K562 (cell line): Measurements from ENCODE around the gene SORCS2. TPM values are rescaled to one million over a fixed set of nuclear protein-coding genes. Genes with fewer than 3 reads are reported as not detected.

Experiments used
- ATAC-seq: fragments of 200-7000 bp; cut with Tn5 transposase; 3 replicates; pipeline ENCODE4 v1.9.1; 2020; ENCODE audit warnings: moderate library complexity
- BruUV-seq: library from RNA; stranded (reverse); fragments of 400-500 nt; replicated peaks from 2 replicates; lab custom pipeline; 2021; lab: Mats Ljungman, UMichigan
- CTCF ChIA-PET: fragments of 300-600 bp; formaldehyde crosslinking; extraction: SDS; loops from one replicate; lab custom pipeline; 2021; ENCODE audit warnings: low intra/inter-chr PET ratio; lab: Yijun Ruan, JAX
- POLR2A ChIA-PET: fragments of 300-600, 350-650 bp; sonication (Branson Sonifier 250); formaldehyde crosslinking; extraction: SDS; loops from one replicate; lab custom pipeline; 2021; ENCODE audit warnings: antibody characterized with exemption, inconsistent platforms; lab: Yijun Ruan, JAX
- DNase-seq, 4 experiments: peaks; one replicate each; pipeline versions ENCODE4 v3.0.0 to v3.0.0-alpha.2; 2011 to 2018; ENCODE audit warnings: low spot score in 3 of 4, mixed read lengths in 3 of 4; ENCODE audit errors: extremely low read depth in 1 of 4
- FAIRE-seq: peaks from 2 replicates; lab custom pipeline; 2011; peaks lifted over from hg19 to GRCh38; lab: Jason Lieb, UNC
- H2AFZ ChIP-seq: 2 replicates; pipeline ENCODE4 v1.6.0; 2011; ENCODE audit warnings: low read depth, low read length, control low read depth, inconsistent platforms
- H3K27ac ChIP-seq: fragments of 200-600 bp; 3 replicates; pipeline ENCODE4 v1.8.0; 2011; ENCODE audit warnings: low read depth, mild to moderate bottlenecking, control low read depth, inconsistent platforms, low read length, moderate library complexity, mixed read lengths; ENCODE audit errors: extremely low read depth
- H3K27me3 ChIP-seq, 2 experiments: fragments of 300-600 bp in 1 of 2; 2 replicates in 1 of 2; 3 replicates in 1 of 2; pipeline versions ENCODE4 v1.6.0 to v1.8.0; 2011; ENCODE audit warnings: inconsistent platforms in 2 of 2, low read length in 2 of 2, mild to moderate bottlenecking in 1 of 2, mixed read lengths in 1 of 2, moderate library complexity in 1 of 2; ENCODE audit not compliant: control insufficient read depth in 2 of 2, insufficient read depth in 2 of 2
- H3K36me3 ChIP-seq: fragments of 300-600 bp; 3 replicates; pipeline ENCODE4 v1.8.0; 2011; ENCODE audit warnings: mild to moderate bottlenecking, low read length, inconsistent platforms; ENCODE audit not compliant: control insufficient read depth, insufficient read depth
- H3K4me1 ChIP-seq, 2 experiments: fragments of 200-600 bp in 1 of 2; replicated peaks in 1 of 2; 2 replicates in 1 of 2; 3 replicates in 1 of 2; pipeline versions ENCODE4 v1.5.1 to v1.8.0; 2011; ENCODE audit warnings: inconsistent platforms in 2 of 2, low read length in 2 of 2, mild to moderate bottlenecking in 1 of 2, mixed read lengths in 1 of 2, moderate library complexity in 1 of 2; ENCODE audit not compliant: control insufficient read depth in 2 of 2, insufficient read depth in 2 of 2
- H3K4me2 ChIP-seq: 2 replicates; pipeline ENCODE4 v1.6.1; 2011; ENCODE audit warnings: low read length, control low read depth, inconsistent platforms, mixed read lengths; ENCODE audit not compliant: insufficient read depth
- H3K4me3 ChIP-seq: fragments of 200-600 bp; sonication (generic), shearing (Covaris generic); 2 replicates; pipeline ENCODE4 v1.5.1; 2016; ENCODE audit warnings: control low read depth, inconsistent platforms
- H3K79me2 ChIP-seq: fragments of 200-600 bp; 3 replicates; pipeline ENCODE4 v1.8.0; 2011; ENCODE audit warnings: low read length, inconsistent platforms; ENCODE audit not compliant: control insufficient read depth, insufficient read depth
- H3K9ac ChIP-seq, 2 experiments: 2 replicates each; pipeline versions ENCODE4 v1.6.0 to v1.6.1; 2011; ENCODE audit warnings: low read depth in 2 of 2, low read length in 2 of 2, control low read depth in 1 of 2, inconsistent platforms in 1 of 2, mild to moderate bottlenecking in 1 of 2, mixed read lengths in 1 of 2; ENCODE audit not compliant: insufficient read depth in 1 of 2
- H3K9me1 ChIP-seq: one replicate; pipeline ENCODE4 v1.6.0; 2011; ENCODE audit warnings: inconsistent platforms, mild to moderate bottlenecking, low read length, moderate library complexity; ENCODE audit not compliant: control insufficient read depth, insufficient read depth
- H3K9me3 ChIP-seq: replicated peaks from 2 replicates; pipeline ENCODE4 v1.5.1; 2011; ENCODE audit warnings: low read depth, low read length, inconsistent platforms; ENCODE audit not compliant: control insufficient read depth, insufficient read depth
- H4K20me1 ChIP-seq: replicated peaks from 2 replicates; pipeline ENCODE4 v1.6.1; 2011; ENCODE audit warnings: low read length, inconsistent platforms, mixed read lengths; ENCODE audit not compliant: control insufficient read depth, insufficient read depth
- POLR2AphosphoS5 ChIP-seq: IDR thresholded peaks from 2 replicates; pipeline ENCODE4 v1.6.1; 2011; ENCODE audit warnings: mild to moderate bottlenecking, low read depth, low read length, moderate library complexity; ENCODE audit not compliant: control insufficient read depth, insufficient read depth
- ZNF274 ChIP-seq: IDR thresholded peaks from 2 replicates; pipeline ENCODE4 v1.6.1; 2011; ENCODE audit warnings: low read depth, mild to moderate bottlenecking, low read length, moderate library complexity, borderline replicate concordance
- ZNF347 ChIP-seq: fragments of 450-650 bp; formaldehyde crosslinking; IDR thresholded peaks from 2 replicates; pipeline ENCODE4 v1.4.0; 2020; ENCODE audit warnings: low read depth, mild to moderate bottlenecking, moderate library complexity
- WGBS: fragments of 100-300 bp; shearing (Covaris generic); methylation state at CpG from one replicate; pipeline ENCODE4 v1.1.6; 2016; ENCODE audit warnings: low coverage, mixed read lengths; ENCODE audit not compliant: insufficient coverage; ENCODE audit errors: missing lambda C conversion rate; 5-methylcytosine and 5-hydroxymethylcytosine counted together
- in situ Hi-C: fragments of 300-500 bp; cut with MboI; formaldehyde crosslinking; loops from 4 replicates; pipeline ENCODE4 v1.15.0; 2018; ENCODE audit warnings: inconsistent platforms, mixed read lengths
- intact Hi-C: fragments of 100-400 bp; cut with micrococcal nuclease; formaldehyde crosslinking; loops from 2 replicates; pipeline ENCODE4 v1.14.2; 2022
- polyA plus RNA-seq, 8 experiments: library from polyadenylated mRNA; depleted of rRNA in 4 of 8; stranded (reverse) in 5 of 8; unstranded in 3 of 8; fragments of >200 nt; fragmentation: Nextera tagmentation in 2 of 8; fragmentation: Illumina TruSeq in 1 of 8; extraction: Ambion mirVana in 2 of 8; extraction: Trizol in 1 of 8; gene quantifications; 2 replicates each; pipeline versions ENCODE4 v1.2.1 to v1.2.3, GENCODE V29; 2011 to 2014; ENCODE audit warnings: inconsistent platforms in 1 of 8, missing spikeins in 1 of 8
- total RNA-seq, 7 experiments: library from RNA; depleted of rRNA in 6 of 7; stranded (reverse); fragments of >200 nt in 6 of 7; fragmentation: Illumina TruSeq in 2 of 7; extraction: Trizol in 2 of 7; gene quantifications; 2 replicates each; pipeline versions ENCODE4 v1.2.1 to v1.2.3, GENCODE V29; 2011 to 2021; ENCODE audit warnings: low replicate concordance in 1 of 7
- TF ChIP-seq, protein P1 (sequence below), 2 experiments: fragments of 450-650 bp; IDR thresholded peaks; 2 replicates each; pipeline ENCODE4 v1.6.1; 2018; ENCODE audit warnings: mild to moderate bottlenecking in 2 of 2, low read depth in 1 of 2; ENCODE audit not compliant: partially characterized antibody in 2 of 2

SORCS2 gene
- total and polyA plus RNA-seq, 9 of the 15 experiments (the other 6 are each of a cell fraction or from before 2014, with no cell fraction given): not detected

- Histone ChIP-seq H3K4me2 (no peak overlapping the region), H3K4me3 (no peak overlapping the region), H3K9me1 (no peaks in the 10 kb centered on the region), H3K9me3 (no peaks in the 10 kb centered on the region)
- no peak for FAIRE-seq
- BruUV-seq: no TSS peak
- TF ChIP-seq POLR2AphosphoS5 (no peak), ZNF274 (no peak), ZNF347 (CRISPR knock-in tag) (no peak)
- TF ChIP-seq, protein P1, sequence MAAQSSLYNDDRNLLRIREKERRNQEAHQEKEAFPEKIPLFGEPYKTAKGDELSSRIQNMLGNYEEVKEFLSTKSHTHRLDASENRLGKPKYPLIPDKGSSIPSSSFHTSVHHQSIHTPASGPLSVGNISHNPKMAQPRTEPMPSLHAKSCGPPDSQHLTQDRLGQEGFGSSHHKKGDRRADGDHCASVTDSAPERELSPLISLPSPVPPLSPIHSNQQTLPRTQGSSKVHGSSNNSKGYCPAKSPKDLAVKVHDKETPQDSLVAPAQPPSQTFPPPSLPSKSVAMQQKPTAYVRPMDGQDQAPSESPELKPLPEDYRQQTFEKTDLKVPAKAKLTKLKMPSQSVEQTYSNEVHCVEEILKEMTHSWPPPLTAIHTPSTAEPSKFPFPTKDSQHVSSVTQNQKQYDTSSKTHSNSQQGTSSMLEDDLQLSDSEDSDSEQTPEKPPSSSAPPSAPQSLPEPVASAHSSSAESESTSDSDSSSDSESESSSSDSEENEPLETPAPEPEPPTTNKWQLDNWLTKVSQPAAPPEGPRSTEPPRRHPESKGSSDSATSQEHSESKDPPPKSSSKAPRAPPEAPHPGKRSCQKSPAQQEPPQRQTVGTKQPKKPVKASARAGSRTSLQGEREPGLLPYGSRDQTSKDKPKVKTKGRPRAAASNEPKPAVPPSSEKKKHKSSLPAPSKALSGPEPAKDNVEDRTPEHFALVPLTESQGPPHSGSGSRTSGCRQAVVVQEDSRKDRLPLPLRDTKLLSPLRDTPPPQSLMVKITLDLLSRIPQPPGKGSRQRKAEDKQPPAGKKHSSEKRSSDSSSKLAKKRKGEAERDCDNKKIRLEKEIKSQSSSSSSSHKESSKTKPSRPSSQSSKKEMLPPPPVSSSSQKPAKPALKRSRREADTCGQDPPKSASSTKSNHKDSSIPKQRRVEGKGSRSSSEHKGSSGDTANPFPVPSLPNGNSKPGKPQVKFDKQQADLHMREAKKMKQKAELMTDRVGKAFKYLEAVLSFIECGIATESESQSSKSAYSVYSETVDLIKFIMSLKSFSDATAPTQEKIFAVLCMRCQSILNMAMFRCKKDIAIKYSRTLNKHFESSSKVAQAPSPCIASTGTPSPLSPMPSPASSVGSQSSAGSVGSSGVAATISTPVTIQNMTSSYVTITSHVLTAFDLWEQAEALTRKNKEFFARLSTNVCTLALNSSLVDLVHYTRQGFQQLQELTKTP (IDR thresholded peaks at IDR 0.05; ENCODE audit: low read depth in 1 of 2, partially characterized antibody in 2 of 2): no peak
- TF ChIP-seq, all 486 proteins: peak for 0
- WGBS: 3% methylated on average over 16 of the region's 16 CpGs
- Histone ChIP-seq H2AFZ (no peak overlapping the region), H3K4me1 (no peaks in the 10 kb centered on the region), H3K9ac (no peak overlapping the region), H4K20me1 (peaks cover 12% of the 10 kb centered on the region; the same call in 1 of the 2 replicates), H3K36me3 (no peaks in the 10 kb centered on the region), H3K79me2 (no peaks in the 10 kb centered on the region), H3K27me3 (peaks cover 0 to 71% of the 10 kb centered on the region in 2 experiments; a peak in 3 of 5 replicates), H3K27ac (no peak overlapping the region)
- in situ Hi-C loops (no loop called here), intact Hi-C loops (no loop called here)
- POLR2A ChIA-PET: interaction anchor here (0.6 kb wide), 1 partner anchor 108 kb away, joined by 3 read pairs; no protein-coding TSS in a partner anchor
- ATAC-seq: no peak
- no peak for DNase-seq
- CTCF ChIA-PET: no interaction called here
Measured at GRCh38 chr4:7244331-7244665, 52.0 kb downstream of the SORCS2 start.
